Activated CD4-positive, alpha-beta T cell treated with anti-CD3 and anti-CD28 coated beads for 36 hours (primary cell): ENCODE measurements around the gene PPARGC1A. TPM values are rescaled to one million over a fixed set of nuclear protein-coding genes. Genes with fewer than 3 reads are reported as not detected.

Experiments used
- ATAC-seq: fragments of 200-7000 bp; cut with Tn5 transposase; one replicate; pipeline ENCODE4 v1.10.0; 2021; ENCODE audit warnings: mild to moderate bottlenecking, moderate library complexity
- CTCF ChIA-PET: fragments of 350-600 bp; sonication (Branson Sonifier 250); formaldehyde crosslinking; loops from one replicate; lab custom pipeline; 2021; ENCODE audit warnings: antibody characterized with exemption; lab: Charles Lee
- POLR2A ChIA-PET: fragments of 350-600 bp; sonication (Branson Sonifier 250); formaldehyde crosslinking; loops from one replicate; lab custom pipeline; 2021; ENCODE audit warnings: antibody characterized with exemption, inconsistent platforms; lab: Charles Lee
- DNase-seq: peaks from one replicate; pipeline ENCODE4 v3.0.0-alpha.2; 2020
- H3K27ac Mint-ChIP-seq: one replicate; pipeline ENCODE4 v1.8.0; 2021; ENCODE audit warnings: mixed read lengths
- H3K27me3 Mint-ChIP-seq: one replicate; pipeline ENCODE4 v1.8.0; 2021; ENCODE audit warnings: mixed read lengths
- H3K36me3 Mint-ChIP-seq: one replicate; pipeline ENCODE4 v1.8.0; 2021; ENCODE audit warnings: low read depth, mixed read lengths
- H3K4me1 Mint-ChIP-seq: one replicate; pipeline ENCODE4 v1.8.0; 2021; ENCODE audit warnings: mixed read lengths
- H3K4me3 Mint-ChIP-seq: one replicate; pipeline ENCODE4 v1.8.0; 2021; ENCODE audit warnings: mild to moderate bottlenecking, moderate library complexity, mixed read lengths
- H3K9me3 Mint-ChIP-seq: one replicate; pipeline ENCODE4 v1.8.0; 2021; ENCODE audit warnings: low read depth, mixed read lengths
- intact Hi-C, 2 experiments: fragments of 100-400 bp; cut with DNase I in 1 of 2; cut with micrococcal nuclease in 1 of 2; formaldehyde crosslinking; loops; one replicate each; pipeline versions ENCODE4 v1.14.2 to v1.15.1; 2022 to 2024; cut with DNase I, micrococcal nuclease
- total RNA-seq, 2 experiments: library from RNA; stranded (reverse); gene quantifications; one replicate each; pipeline ENCODE4 v1.2.3, GENCODE V29; 2021

Gene PPARGC1A
- total RNA-seq, 2 experiments from 2014 or later: not detected

DNA sequence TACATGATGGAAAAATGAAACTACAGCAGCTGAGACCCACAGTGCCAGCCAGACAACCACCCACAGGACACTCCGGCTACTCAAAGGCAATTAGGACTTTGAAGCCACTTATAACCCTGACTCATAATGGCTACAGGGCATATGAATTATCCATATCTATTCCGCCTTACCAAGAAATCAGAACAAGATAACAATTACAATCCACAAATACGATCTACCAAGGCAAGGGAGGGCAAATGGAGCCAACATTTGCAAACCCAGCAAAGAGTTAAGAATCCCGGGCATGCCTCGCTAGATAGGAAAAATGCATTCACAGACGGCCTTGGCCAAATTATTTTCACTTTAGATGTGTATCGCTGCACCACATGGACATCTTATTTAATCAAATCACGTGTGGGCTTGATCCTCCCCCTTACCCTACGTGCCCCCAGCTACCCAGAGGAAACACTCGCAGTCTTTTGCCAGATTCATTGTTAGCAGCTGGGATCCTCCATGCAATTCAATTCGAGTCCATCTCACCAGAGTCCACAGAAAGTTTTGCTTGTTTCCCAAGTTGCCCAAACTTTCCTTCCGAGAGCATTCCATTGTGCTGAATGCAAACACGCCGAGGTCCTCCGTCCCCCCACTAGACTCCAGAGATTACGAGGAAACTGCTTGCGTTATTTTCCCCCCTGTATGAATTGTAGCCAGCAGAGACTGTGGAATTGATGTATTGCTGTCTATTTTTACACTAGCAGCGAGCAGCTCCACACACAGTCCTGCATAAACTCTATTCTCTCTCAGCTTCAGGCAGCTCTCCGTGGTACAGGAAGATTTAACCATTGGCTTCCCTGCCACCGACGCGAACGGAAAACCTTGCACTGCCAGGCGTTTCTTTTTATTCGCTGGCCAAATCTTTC is 1.2 kb downstream of the PPARGC1A start:
- ChIA-PET POLR2A (no interaction called here), CTCF (no interaction called here)
- no peak for DNase-seq
- no peak for ATAC-seq
- H3K4me1 Mint-ChIP-seq: peaks cover 19% of the 10 kb centered on the region
- H3K27me3 Mint-ChIP-seq: peaks cover 25% of the 10 kb centered on the region
- H3K9me3 Mint-ChIP-seq: no peaks in the 10 kb centered on the region
- no peak overlapping the region for H3K27ac Mint-ChIP-seq
- intact Hi-C loops: no loop called here
- H3K36me3 Mint-ChIP-seq: no peaks in the 10 kb centered on the region
- no peak overlapping the region for H3K4me3 Mint-ChIP-seq

GRCh38 chr4:23887989-23888388 is 1.9 kb downstream of the PPARGC1A start:
- ChIA-PET POLR2A (no interaction called here), CTCF (no interaction called here)
- no peaks in the 10 kb centered on the region for H3K36me3 Mint-ChIP-seq
- ATAC-seq (no peak), DNase-seq (no peak)
- no peak overlapping the region for H3K4me3 Mint-ChIP-seq
- intact Hi-C loops: no loop called here
- H3K4me1 Mint-ChIP-seq: peaks cover 19% of the 10 kb centered on the region
- H3K27ac Mint-ChIP-seq: no peak overlapping the region
- no peaks in the 10 kb centered on the region for H3K9me3 Mint-ChIP-seq
- H3K27me3 Mint-ChIP-seq: peaks cover 25% of the 10 kb centered on the region

- no peak for ATAC-seq
- CTCF ChIA-PET: no interaction called here
- Mint-ChIP-seq H3K4me3 (no peak overlapping the region), H3K27me3 (peaks cover 21% of the 10 kb centered on the region), H3K9me3 (no peaks in the 10 kb centered on the region), H3K27ac (no peak overlapping the region), H3K4me1 (peaks cover 19% of the 10 kb centered on the region), H3K36me3 (no peaks in the 10 kb centered on the region)
- DNase-seq: no peak
- intact Hi-C loops: no loop called here
- POLR2A ChIA-PET: no interaction called here
Measured at GRCh38 chr4:23887173-23887572, 2.7 kb downstream of the PPARGC1A start.

DNA sequence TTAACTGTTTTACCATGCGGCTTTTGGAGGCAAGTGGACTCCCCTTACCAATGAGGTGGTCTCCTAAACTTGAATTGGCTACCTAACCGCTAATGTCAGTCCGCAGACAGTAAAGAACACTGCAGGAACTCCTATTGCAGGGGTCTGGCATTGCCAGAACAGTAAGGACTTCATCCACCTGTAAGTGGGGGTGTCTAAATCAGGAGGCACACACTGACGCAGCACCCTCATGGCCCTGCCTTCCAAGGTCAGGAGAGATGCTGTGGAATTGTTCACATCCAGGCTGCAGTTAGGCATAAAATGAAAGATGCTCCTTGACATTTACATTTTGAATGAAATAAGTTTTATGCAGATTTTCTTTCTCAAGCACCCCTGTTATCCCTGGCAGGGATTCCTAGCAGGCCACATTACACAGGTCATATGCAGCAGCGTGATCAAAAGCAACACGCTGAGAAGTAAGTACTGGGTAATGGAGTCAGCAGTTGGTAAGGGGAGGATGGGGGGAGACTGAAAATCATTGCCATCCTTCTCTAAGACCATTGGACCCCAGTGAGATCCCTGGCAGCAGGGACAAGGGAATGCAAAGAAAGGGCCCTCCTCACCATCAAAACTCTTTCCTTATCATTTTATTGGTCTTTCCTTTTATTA is 3.8 kb downstream of the PPARGC1A start:
- ATAC-seq (no peak), DNase-seq (no peak)
- intact Hi-C loops: no loop called here
- ChIA-PET POLR2A (no interaction called here), CTCF (no interaction called here)
- Mint-ChIP-seq H3K27ac (no peak overlapping the region), H3K4me1 (peaks cover 19% of the 10 kb centered on the region), H3K9me3 (no peaks in the 10 kb centered on the region), H3K27me3 (peaks cover 19% of the 10 kb centered on the region), H3K4me3 (no peak overlapping the region), H3K36me3 (no peaks in the 10 kb centered on the region)

DNA sequence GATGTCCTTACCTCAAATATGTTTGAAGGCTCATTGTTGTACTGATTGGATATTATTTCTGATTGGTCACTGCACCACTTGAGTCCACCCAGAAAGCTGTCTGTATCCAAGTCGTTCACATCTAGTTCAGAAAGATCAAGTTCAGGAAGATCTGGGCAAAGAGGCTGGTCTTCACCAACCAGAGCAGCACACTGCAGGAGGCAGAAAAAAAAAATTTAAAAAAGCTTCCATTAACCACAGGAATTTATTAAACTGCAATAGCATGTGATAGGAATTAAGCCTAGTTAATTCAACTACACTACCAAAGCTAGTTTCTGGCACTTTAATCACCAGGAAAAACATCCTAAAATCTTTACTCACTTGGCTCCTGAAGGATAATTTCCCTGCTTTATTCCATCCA is 5.1 kb downstream of the PPARGC1A start:
- Mint-ChIP-seq H3K27me3 (peaks cover 14% of the 10 kb centered on the region), H3K4me1 (peaks cover 13% of the 10 kb centered on the region), H3K9me3 (no peaks in the 10 kb centered on the region), H3K4me3 (no peak overlapping the region), H3K27ac (no peak overlapping the region), H3K36me3 (no peaks in the 10 kb centered on the region)
- CTCF ChIA-PET: no interaction called here
- DNase-seq (no peak), ATAC-seq (no peak)
- intact Hi-C loops: no loop called here
- POLR2A ChIA-PET: no interaction called here

DNA sequence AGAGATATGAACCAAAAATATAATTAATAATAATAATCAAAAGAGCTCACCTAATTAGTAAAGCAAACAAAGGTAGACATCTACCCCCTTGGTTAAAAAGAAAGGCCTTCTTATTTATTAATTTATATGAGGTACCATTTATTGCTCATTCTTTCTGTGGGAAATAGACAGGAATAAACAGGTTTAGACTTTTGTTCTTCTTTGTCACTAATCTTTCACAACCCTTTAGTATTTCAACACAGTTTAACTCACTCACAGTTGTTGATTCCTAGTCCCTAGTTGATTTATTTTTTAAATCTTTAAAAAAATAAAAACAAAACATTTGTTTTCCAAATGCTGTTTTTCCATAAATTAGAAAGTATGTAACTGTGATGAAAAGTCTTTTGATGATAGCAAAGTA is 5.6 kb downstream of the PPARGC1A start:
- Mint-ChIP-seq H3K4me1 (peaks cover 10% of the 10 kb centered on the region), H3K9me3 (no peaks in the 10 kb centered on the region), H3K27me3 (peaks cover 15% of the 10 kb centered on the region), H3K4me3 (no peak overlapping the region), H3K27ac (no peak overlapping the region), H3K36me3 (no peaks in the 10 kb centered on the region)
- ATAC-seq (no peak), DNase-seq (no peak)
- ChIA-PET CTCF (no interaction called here), POLR2A (no interaction called here)
- intact Hi-C loops: no loop called here

- no peaks in the 10 kb centered on the region for H3K4me1 Mint-ChIP-seq
- H3K27ac Mint-ChIP-seq: no peak overlapping the region
- no peaks in the 10 kb centered on the region for H3K9me3 Mint-ChIP-seq
- H3K27me3 Mint-ChIP-seq: peaks cover 5% of the 10 kb centered on the region
- H3K36me3 Mint-ChIP-seq: no peaks in the 10 kb centered on the region
- H3K4me3 Mint-ChIP-seq: no peak overlapping the region
- intact Hi-C loops: no loop called here
- no peak for ATAC-seq
- POLR2A ChIA-PET: no interaction called here
- CTCF ChIA-PET: no interaction called here
- DNase-seq: no peak
Measured at GRCh38 chr4:23882976-23883531, 6.8 kb downstream of the PPARGC1A start.

GRCh38 chr4:23881674-23882337 is 8.0 kb downstream of the PPARGC1A start:
- CTCF ChIA-PET: no interaction called here
- Mint-ChIP-seq H3K4me3 (no peak overlapping the region), H3K4me1 (no peaks in the 10 kb centered on the region), H3K27ac (no peak overlapping the region), H3K9me3 (no peaks in the 10 kb centered on the region), H3K27me3 (peaks cover 3% of the 10 kb centered on the region), H3K36me3 (no peaks in the 10 kb centered on the region)
- intact Hi-C loops: no loop called here
- DNase-seq (no peak), ATAC-seq (no peak)
- POLR2A ChIA-PET: no interaction called here

DNA sequence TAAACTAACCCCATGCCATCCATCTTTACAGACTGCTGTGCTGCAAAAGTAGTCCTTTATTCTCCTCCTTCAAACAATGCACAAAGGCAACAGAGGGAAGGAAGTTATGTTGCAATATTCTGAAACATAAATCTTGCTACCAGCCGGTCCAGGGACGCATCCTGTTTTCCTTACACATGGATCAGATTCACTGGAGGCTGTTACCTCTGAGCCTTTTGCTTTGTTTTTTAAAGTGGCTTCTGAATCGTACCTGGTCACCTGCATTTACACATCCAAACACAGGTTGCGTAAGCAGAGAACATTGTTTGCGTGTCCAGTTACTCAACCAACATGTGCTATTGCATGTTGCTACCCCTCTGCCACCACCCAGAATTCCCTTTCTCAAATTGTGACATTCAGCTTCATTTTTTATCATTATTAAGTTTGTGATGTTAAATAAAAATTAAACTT is 8.8 kb downstream of the PPARGC1A start:
- Mint-ChIP-seq H3K27me3 (peaks cover 3% of the 10 kb centered on the region), H3K4me3 (no peak overlapping the region), H3K9me3 (no peaks in the 10 kb centered on the region), H3K36me3 (no peaks in the 10 kb centered on the region), H3K27ac (no peak overlapping the region), H3K4me1 (no peaks in the 10 kb centered on the region)
- intact Hi-C loops: no loop called here
- ATAC-seq: no peak
- POLR2A ChIA-PET: no interaction called here
- no peak for DNase-seq
- CTCF ChIA-PET: no interaction called here

DNA sequence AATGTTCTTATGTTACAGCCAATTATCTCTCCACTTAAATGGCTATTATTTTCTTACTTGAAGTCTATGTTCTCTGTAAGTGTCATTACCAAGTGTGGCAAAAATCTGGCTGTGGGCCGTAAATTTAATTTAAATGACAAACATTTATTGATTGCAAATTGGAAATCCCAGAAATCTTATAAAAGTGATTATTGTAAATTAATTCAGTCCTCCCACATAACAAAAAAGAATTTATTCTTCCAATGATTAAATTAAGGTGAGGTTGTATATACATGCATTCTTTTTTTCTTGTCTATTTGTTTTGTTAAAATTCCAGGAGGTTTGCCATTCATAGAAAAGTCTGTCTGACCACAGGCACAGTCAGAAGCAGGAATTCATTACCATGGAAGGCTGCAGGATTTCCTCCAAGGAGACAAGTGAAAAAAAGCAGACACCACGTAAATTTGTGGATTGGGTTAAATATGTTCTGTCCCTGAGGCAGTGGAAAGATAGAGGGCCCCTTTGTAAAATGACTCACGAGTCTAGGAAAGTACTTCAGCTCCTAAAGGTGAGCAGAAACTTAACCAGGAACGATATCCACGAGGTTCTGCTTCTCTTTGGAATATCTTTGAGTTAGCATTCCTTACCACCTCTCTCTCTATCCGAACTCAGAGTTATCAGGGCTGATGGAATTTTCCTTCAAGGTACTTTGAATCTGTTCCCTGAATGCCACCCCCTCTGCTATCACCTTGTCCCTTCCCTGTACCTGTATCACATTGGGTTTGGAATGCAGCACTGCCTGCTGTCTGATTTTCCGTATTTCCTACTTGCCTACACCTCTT is 10.7 kb downstream of the PPARGC1A start:
- no peak overlapping the region for H3K4me3 Mint-ChIP-seq
- CTCF ChIA-PET: no interaction called here
- H3K36me3 Mint-ChIP-seq: no peaks in the 10 kb centered on the region
- POLR2A ChIA-PET: no interaction called here
- H3K9me3 Mint-ChIP-seq: no peaks in the 10 kb centered on the region
- peaks cover 3% of the 10 kb centered on the region for H3K27me3 Mint-ChIP-seq
- ATAC-seq (no peak), DNase-seq (no peak)
- intact Hi-C loops: no loop called here
- no peaks in the 10 kb centered on the region for H3K4me1 Mint-ChIP-seq
- H3K27ac Mint-ChIP-seq: no peak overlapping the region

DNA sequence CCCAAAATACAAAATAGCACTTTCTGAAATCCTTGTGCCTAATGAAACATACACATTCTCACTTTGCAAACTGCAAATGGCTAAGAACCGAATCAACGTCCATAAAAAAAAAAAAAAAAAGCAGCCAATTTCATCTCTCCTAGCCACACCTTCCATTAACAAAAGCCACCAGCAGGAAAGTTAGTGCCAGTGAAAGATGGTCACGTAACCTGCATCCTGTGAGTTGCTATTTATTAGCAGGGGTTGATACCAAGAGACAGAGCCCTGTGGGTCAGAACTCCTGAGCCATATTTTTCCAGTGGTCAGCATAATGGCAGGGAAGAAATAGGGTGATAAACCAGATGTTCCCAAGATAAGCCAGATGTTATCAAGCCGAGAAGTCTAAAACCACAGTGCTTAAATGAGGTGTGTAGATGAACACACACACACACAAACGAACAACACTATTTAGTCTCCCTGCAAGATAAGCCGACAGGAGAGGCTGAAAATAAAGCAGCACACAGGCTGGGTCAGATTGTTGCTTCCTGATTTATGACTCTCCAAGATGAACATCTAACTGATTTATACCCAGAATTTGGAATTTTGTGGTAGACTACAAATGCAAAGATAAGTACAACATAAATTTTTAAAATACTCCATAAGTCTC is 11.5 kb downstream of the PPARGC1A start:
- H3K36me3 Mint-ChIP-seq: no peaks in the 10 kb centered on the region
- DNase-seq (no peak), ATAC-seq (no peak)
- POLR2A ChIA-PET: no interaction called here
- CTCF ChIA-PET: no interaction called here
- no peaks in the 10 kb centered on the region for H3K4me1 Mint-ChIP-seq
- peaks cover 3% of the 10 kb centered on the region for H3K27me3 Mint-ChIP-seq
- no peak overlapping the region for H3K27ac Mint-ChIP-seq
- no peaks in the 10 kb centered on the region for H3K9me3 Mint-ChIP-seq
- intact Hi-C loops: no loop called here
- no peak overlapping the region for H3K4me3 Mint-ChIP-seq
